Endothelial cell of hepatic sinusoid (primary cell): ENCODE data around the gene SMIM41.

ENCODE experiments used
- in situ Hi-C: cut with HindIII; loops from 2 replicates; pipeline ENCODE4 v1.10.0; 2017; ENCODE audit warnings: low sequenced_read_pairs

The SMIM41 gene

DNA sequence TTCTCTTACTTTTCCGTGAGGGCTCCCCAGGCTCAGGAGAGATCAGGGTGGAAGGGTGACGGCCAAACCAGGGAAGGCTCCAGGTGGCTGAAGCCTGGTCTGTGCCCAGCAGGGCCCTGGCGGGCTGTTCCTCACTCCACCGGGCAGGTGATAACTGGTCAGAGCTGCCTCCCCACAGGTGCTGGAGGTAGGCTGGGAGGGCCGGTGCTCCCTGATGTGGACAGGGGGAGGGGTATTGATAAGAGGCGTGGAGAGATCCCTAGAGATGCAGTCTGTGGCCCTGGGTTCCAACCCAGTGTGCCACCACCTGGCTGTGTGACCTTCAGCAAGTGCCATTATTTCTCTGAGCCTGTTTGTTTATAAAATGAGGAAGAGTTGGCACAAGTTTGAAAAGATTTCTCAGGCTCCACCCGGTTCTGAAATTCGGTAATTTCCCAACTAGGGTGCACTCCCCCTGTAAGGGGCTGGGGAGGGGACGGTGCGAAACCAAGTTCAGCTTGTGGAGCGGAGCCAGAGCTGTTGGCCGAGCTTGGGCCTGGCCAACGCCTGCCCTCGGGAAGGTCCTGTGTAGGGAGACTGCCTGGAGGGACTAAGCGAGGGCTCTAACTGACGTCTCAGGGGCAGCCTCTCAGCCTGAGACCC is 29.3 kb upstream of the SMIM41 start:
- in situ Hi-C loops = no loop called here

GRCh38 chr12:52050758-52051541 is 28.6 kb upstream of the SMIM41 start, which contains the start of gene NR4A1:
Gene NR4A1 (plus strand): TSS chr12:52051442. CDS start chr12:52054329, 2,887 bp downstream.
- in situ Hi-C loops = no loop called here

DNA sequence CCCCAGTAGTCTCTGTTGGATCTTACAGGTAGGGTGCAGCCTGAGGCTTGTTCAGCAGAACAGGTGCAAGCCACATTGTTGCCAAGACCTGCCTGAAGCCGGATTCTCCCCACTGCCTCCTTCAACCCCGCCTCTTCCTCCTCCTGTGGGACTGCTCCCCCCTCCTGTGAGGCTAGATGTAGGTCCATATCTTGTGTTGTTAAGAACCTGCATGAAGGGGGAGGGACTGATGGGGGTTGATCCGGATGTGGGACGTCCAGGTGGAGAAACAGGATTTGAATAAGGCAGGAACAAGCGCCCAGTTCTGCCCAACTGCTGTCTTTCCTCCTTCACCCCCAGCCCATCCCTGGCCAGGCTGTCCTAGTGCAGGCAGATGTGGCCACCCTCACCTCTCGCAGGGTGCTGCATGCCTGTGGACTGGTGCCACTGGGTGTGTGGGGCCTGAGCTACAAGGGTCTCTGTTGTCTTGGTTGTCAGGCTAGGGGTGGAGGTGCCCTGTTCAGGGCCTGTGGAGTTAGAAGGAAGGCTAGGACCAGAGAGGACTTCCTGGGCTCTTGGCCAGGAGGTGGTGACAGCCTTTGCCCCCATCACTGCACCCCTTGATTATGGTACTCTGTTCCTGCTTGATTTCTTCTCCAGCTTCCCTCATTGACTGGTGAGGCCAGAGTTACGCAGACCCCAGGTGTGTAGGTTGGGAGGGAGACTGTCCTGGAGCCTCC is 26.9 kb upstream of the SMIM41 start:
- in situ Hi-C loops = no loop called here

- in situ Hi-C loops = no loop called here
These were observed 25.8 kb upstream of the SMIM41 start for GRCh38 chr12:52053536-52054209.

- in situ Hi-C loops = no loop called here
These were observed 25.2 kb upstream of the SMIM41 start for GRCh38 chr12:52054231-52054832.

- in situ Hi-C loops = no loop called here
These were observed 24.4 kb upstream of the SMIM41 start for GRCh38 chr12:52054833-52055730.

- in situ Hi-C loops = no loop called here
These were observed 23.5 kb upstream of the SMIM41 start for GRCh38 chr12:52055731-52056711.

DNA sequence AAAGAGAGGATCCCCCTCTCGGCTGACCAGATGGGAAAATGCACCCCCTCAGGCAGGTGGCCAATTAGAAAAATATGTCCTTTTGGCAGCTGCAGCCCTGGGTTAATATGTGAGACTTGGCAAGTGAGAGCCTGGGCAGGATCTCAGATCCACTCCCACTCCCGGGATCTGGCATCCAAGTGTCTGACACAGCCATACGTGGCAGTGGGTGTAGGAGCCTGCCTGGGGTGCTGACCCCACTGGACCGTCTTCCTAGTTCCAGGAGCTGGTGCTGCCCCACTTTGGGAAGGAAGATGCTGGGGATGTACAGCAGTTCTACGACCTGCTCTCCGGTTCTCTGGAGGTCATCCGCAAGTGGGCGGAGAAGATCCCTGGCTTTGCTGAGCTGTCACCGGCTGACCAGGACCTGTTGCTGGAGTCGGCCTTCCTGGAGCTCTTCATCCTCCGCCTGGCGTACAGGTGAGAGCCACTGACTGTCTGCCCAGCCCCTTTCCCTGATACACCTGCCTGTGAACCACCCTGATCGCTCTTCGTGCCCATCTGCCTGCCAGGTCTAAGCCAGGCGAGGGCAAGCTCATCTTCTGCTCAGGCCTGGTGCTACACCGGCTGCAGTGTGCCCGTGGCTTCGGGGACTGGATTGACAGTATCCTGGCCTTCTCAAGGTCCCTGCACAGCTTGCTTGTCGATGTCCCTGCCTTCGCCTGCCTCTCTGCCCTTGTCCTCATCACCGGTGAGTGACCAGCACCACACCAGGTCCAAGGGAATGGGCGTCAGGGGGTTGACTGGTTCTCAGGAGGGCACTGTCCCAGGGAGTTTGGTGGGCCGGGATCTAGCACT is 22.5 kb upstream of the SMIM41 start:
- in situ Hi-C loops = no loop called here

GRCh38 chr12:52057638-52058576 is 21.6 kb upstream of the SMIM41 start:
- in situ Hi-C loops = no loop called here

DNA sequence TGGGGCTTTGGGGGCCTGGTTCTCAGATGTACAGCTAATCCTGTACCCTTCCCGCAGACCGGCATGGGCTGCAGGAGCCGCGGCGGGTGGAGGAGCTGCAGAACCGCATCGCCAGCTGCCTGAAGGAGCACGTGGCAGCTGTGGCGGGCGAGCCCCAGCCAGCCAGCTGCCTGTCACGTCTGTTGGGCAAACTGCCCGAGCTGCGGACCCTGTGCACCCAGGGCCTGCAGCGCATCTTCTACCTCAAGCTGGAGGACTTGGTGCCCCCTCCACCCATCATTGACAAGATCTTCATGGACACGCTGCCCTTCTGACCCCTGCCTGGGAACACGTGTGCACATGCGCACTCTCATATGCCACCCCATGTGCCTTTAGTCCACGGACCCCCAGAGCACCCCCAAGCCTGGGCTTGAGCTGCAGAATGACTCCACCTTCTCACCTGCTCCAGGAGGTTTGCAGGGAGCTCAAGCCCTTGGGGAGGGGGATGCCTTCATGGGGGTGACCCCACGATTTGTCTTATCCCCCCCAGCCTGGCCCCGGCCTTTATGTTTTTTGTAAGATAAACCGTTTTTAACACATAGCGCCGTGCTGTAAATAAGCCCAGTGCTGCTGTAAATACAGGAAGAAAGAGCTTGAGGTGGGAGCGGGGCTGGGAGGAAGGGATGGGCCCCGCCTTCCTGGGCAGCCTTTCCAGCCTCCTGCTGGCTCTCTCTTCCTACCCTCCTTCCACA is 20.7 kb upstream of the SMIM41 start:
- in situ Hi-C loops = no loop called here

DNA sequence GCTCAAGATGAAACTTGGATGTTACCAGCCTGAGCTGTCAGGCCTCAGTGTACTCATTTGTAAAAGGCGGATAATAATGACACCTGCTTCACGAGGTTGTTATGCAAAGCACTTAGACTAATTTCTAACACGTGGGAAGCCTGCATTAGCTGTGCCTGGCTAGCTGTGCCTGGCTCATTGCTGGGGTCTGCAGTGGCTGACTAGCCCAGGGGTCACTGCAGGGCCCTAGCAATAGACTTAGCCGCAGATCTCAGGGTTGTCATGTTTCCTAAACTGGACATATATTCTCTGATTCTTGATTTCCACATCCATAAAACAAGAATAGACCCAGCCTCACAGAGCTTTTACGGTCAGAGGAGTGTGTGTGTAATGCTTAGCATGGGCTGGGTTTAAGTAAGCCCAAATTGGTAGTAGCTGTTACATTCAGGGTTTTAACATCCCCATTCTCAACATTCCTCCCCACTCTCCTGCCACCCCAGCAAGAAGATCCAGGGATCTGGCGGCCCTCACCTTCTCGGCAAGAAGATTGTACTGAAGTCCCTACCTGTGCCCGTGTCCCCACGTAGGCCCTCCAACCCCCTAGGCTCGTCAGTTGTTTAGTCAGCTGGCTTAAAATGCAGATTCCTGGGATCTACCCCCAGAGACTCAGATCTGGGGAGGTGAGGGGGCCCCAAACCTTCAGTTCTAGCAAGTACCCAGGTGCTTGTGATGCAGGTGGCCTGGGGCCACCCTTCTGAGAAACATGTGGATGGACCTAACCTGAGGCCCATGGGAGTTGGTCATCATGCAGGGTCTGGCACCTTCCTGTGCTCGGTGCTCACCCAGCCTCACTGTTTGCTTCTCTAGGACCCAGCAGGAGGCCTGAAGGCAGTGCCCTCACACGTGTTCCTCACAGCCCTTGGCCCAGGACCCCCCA is 19.7 kb upstream of the SMIM41 start:
- in situ Hi-C loops = no loop called here

DNA sequence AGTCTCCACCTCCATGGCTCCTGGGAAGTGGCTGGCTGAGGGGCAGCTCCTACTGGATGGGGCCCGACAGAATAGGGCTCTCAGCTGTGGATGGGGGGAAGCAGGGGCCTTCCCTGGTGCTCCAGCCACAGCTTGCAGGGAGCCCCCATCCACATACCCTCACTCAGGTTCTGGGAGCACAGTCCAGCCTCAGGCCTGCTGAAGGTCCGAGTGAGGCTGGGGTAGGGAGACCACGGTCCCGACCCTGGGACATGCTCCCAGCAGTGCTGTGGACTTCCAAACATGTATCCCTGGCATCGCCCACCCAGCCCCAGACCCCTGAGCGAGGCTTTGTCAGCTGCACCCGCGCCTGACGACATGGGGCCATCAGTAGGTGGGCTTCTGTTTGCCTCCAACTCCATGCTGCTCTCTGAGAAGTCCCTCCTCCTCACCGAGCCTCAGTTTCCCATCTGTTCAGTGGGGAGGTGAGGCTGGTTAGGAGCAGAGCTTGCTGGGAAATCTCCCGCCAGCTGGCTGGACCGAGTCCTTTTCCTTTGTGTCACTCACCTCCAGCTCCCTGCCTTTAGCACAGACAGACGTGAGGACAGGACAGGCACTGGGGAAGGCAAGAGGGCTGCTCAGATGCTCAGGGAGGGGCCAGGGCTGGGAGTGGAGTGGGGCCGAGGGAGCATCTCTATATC is 18.9 kb upstream of the SMIM41 start:
- in situ Hi-C loops = no loop called here

DNA sequence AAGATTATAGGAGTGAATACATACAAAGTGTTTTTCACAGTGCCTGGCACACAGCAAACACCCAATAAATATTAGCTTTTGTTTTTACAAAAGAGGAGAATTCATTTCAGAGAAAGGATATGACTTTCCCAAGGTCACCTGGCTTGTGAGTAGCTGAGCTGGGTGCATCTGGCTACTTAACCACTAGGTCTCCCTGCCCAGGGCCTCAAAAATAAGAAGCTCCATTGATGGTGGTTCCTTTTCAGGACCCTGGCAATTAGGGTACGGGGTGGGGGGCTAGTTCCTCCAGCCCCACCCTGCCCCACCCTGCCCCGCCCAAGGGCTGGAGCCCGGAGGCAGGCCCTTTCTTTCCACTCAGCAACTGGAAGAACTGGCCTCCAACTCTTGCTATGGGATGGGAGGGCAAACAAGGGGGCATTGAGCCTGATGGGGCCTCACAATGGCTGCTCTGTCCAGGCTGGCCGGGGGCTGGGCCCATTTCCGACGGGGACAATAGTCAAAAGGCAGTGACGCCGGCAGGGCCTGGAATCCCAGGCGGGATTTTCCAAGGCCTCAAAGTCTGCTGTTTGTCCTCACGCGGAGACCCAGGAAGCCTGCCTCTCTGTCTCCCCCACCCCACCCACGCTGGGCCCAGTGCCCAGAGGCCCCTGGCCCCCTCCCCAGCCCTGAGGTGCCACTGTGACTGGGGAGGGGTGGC is 17.9 kb upstream of the SMIM41 start:
- in situ Hi-C loops = no loop called here
